ENCODE measurements around the gene ACBD6. TPM values are rescaled to one million over a fixed set of nuclear protein-coding genes. Genes with fewer than 3 reads are reported as not detected.
A peak's percentile ranks its signal among the peaks of the same experiment; 100 is the strongest.

ACBD6 gene
- total and polyA plus RNA-seq, 12 donors: 16.2 to 30.0 (median 21.0) TPM

DNA sequence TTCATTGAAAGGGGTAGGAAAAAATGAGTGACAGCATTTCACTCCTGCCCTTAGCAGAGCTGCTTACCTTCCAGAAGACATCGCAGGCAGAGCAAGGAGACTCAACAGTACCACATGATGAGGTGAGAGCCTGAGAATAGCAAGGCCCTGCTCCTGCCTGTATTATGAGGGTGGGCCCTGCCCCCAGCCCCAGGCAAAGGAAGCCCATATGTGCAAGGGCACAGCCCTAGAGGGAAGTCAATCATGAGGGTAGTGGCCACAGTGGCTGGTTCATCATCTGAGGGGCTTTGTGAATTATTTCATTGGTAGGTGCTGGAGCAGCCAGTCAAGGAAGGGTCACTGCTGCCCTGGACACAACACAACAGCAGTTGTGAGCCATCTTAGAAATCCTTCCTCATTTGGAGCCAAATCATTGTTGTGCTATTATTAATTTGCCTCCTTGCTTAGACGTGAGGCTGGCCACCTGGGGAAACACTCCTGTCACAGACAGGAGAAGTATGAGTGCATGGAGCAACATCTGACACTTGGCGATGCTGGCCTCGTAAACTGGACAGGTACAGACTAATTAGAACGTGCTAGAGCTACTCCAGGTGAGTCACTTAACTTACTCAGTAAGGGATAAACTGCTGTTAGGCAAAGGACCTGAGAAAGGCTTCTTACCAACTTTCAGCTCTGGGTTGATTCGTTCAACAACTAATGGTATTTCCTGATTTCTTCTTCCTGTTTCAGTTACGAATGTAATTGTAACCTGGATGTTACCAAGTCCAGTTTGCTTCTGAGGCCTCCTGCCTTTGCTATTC lies 22.7 kb upstream of the ACBD6 start:
- intact Hi-C loops (cut with DNase I): loop anchor here in 5 of 10 donors (5.0 to 10.0 kb wide), 5 partner anchors 97 to 640 kb away; no protein-coding TSS in a partner anchor
- peak overlapping the region in 6 of 10 donors; percentile 3 to 59 (median 39) for H3K27ac ChIP-seq
- peaks cover 0 to 6% (median 0%) of the 10 kb centered on the region in 11 donors for H3K9me3 ChIP-seq
- WGBS, 2 donors: 69 to 74% methylated on average over 7 of the region's 7 CpGs
- TF ChIP-seq CTCF (IDR thresholded peaks at IDR 0.05): no peak
- DNase-seq: no peak
- peaks cover 0 to 55% (median 22%) of the 10 kb centered on the region in 9 donors for H3K4me1 ChIP-seq
- ATAC-seq: peak in 3 of 8 donors; percentile 3 to 37 (median 6)
- H3K36me3 ChIP-seq: no peaks in the 10 kb centered on the region
- H3K27me3 ChIP-seq: no peaks in the 10 kb centered on the region
- no peak overlapping the region for H3K4me3 ChIP-seq

DNA sequence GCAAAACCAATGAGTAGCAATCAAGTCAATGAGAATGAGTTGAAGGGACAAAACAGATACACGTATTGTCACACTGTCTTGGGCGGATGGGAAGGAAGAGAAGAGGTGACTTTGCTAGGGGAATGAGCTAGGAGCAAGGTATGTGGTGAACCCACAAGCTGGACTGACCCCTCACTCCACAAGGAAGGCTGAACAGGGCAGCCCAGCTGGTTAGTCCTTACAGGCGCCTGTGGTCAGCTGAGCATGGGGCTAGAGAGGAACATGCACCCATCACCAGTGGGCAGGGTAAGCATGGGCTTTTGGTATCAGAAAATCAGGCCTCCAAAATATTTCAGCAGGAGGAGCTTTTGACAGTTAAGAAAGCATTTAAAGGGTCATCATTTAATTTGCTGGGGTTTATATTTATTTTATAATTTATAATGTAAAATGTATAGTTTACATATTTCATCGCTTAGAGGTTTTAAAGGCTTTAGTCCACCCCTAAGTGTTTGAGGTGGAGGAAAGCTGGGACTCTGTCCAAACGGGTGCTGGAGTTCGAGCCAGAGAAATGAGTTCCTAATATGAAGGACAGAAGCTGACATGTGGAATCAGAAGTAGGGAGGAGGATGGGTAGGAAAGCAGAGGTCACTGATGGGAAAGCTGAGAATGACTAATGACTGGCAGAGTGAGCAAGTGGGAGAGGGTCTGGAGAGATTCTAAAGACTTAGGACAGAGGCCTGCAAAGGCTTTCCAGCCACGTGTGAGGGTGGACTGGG lies 22.0 kb upstream of the ACBD6 start:
- intact Hi-C loops (cut with DNase I): loop anchor here in 5 of 10 donors (5.0 to 10.0 kb wide), 4 partner anchors 620 to 640 kb away; no protein-coding TSS in a partner anchor
- peaks cover 0 to 58% (median 27%) of the 10 kb centered on the region in 9 donors for H3K4me1 ChIP-seq
- ATAC-seq: peak in 4 of 8 donors; percentile 37 to 68 (median 61)
- WGBS, 2 donors: 64 to 68% methylated on average over 7 of the region's 7 CpGs
- no peak for TF ChIP-seq CTCF (IDR thresholded peaks at IDR 0.05)
- peaks cover 0 to 6% (median 0%) of the 10 kb centered on the region in 11 donors for H3K9me3 ChIP-seq
- DNase-seq: no peak
- no peaks in the 10 kb centered on the region for H3K36me3 ChIP-seq
- H3K4me3 ChIP-seq: no peak overlapping the region
- H3K27me3 ChIP-seq: no peaks in the 10 kb centered on the region
- H3K27ac ChIP-seq: peak overlapping the region in 6 of 10 donors; percentile 3 to 59 (median 39)

DNA sequence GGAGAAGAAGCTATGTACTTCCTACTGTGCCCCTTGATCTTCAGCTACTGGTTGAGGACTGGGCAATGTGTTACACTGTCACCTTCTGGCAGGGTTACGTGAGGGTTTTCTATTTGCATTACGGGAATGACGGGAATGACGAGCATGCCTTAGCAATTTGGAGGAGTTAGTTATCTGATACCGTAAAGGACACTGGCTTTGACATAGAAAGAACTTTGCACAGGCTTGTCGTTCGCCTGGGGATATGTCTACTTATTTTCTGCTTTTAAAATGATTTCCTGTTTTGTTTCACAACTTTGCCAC lies 19.8 kb upstream of the ACBD6 start:
- peaks cover 0 to 53% (median 22%) of the 10 kb centered on the region in 9 donors for H3K4me1 ChIP-seq
- WGBS, 2 donors: 29 to 44% methylated on average over 7 of the region's 7 CpGs
- intact Hi-C loops (cut with DNase I): loop anchor here in 6 of 10 donors (2.0 to 10.0 kb wide), 5 partner anchors 623 to 643 kb away; no protein-coding TSS in a partner anchor
- H3K27ac ChIP-seq: peak overlapping the region in 2 of 10 donors; percentile 23 to 52
- no peaks in the 10 kb centered on the region for H3K36me3 ChIP-seq
- DNase-seq: no peak
- H3K4me3 ChIP-seq: no peak overlapping the region
- TF ChIP-seq CTCF (IDR thresholded peaks at IDR 0.05): no peak
- H3K9me3 ChIP-seq: peaks cover 0 to 6% (median 0%) of the 10 kb centered on the region in 11 donors
- peak in 3 of 8 donors; percentile 10 to 67 (median 31) for ATAC-seq
- no peaks in the 10 kb centered on the region for H3K27me3 ChIP-seq
